GM18499 (cell line): Measurements from ENCODE around the gene KIAA0319L.
A peak's percentile ranks its signal among the peaks of the same experiment; 100 is the strongest.

Experiments used
- ATAC-seq: cut with Tn5 transposase; IDR thresholded peaks from one replicate; pipeline ENCODE4 v1.9.1; 2021; ENCODE audit warnings: moderate number of reproducible peaks; ENCODE audit not compliant: insufficient read depth, unreplicated experiment

Gene KIAA0319L

GRCh38 chr1:35539824-35540261 is 17.4 kb downstream of the KIAA0319L start:
- no peak for ATAC-seq

- no peak for ATAC-seq
Measured at GRCh38 chr1:35539073-35539823, 18.0 kb downstream of the KIAA0319L start.

DNA sequence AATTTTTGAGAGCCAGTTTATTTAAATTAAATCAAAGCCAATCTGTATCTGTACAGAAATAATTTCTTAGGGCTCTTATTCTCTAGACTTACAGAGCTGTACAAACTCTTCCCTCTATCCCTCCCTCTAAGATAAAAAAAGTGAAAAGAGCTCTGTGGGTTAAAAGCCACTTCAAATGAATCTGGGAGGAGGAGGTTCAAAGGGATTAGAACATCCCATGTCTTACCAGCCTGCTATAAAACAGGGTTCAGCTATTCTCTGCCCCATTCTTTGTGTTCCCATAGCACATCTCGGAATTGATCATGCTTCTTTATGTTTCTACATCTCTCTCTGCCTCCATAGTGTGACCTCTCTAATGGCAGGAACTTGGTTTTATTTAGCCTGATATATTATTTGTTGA is 19.4 kb downstream of the KIAA0319L start:
- no peak for ATAC-seq

DNA sequence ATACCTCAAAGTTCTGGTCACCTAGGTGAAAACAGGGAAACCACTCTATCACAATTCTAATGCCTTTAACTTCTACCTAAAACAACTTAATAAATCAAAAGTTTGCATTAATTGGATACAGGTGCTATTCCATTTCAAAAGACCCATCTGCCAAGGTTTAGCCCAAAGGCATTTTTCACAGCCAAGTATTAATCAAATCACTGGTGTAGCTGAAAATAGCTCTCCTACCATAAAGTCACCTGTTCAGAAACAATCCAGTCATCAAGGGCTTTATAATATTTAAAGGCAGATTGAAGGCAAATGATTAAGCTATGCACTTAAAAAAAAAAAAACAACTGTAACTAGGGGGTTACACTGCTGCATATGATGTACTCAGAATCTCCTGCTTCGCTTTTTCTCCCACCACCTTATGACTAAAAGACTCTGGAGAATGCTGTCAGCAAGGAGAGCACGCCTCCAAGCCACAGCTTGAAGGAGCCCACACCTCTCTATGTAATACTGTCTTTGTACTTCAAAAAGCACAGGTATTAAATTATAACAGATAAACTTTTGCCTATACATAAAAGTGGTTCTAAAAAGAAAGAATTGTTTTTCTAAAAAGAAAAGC is 20.5 kb downstream of the KIAA0319L start:
- ATAC-seq, result no peak

GRCh38 chr1:35535243-35535642 is 22.0 kb downstream of the KIAA0319L start:
- no peak for ATAC-seq

- no peak for ATAC-seq
Measured at GRCh38 chr1:35533586-35533985, 23.6 kb downstream of the KIAA0319L start.

DNA sequence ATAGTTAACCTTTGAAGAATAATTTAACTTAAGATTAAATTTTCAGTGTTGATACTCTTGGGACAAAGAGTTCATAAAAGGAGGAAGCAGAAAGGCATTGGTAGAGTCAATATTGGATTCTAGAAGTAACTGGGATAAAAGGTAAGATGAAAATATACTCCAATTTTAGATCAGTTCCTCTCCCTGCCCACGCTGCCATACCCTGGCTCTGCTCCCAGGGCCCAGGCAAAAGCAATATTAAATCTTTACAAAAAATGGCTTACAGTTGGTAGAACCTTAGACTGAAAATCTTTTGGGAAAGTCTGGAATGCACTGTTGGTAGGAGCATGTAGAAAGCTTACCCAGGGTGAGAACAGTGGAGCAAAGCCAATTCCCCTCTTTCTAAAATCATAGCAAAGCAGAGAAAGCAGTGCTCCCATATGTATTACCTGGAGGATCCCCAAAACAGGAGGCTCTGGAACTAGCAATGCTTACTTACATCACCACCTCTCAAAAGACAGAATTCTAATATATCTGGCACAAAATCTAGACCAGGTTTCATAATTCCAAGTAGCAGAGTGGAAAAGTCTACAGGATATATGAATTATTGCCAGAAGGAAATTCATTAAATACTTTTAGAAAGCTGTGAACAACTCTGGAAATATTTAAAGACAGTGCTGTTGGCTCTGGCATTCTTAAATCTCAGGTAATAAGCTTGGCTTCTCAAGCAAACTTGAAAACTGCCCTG is 24.5 kb downstream of the KIAA0319L start:
- no peak for ATAC-seq

- ATAC-seq, result no peak
Measured at GRCh38 chr1:35531368-35531767, 25.8 kb downstream of the KIAA0319L start.

GRCh38 chr1:35530946-35531345 is 26.3 kb downstream of the KIAA0319L start:
- no peak for ATAC-seq

GRCh38 chr1:35530168-35530567 is 27.0 kb downstream of the KIAA0319L start:
- no peak for ATAC-seq

DNA sequence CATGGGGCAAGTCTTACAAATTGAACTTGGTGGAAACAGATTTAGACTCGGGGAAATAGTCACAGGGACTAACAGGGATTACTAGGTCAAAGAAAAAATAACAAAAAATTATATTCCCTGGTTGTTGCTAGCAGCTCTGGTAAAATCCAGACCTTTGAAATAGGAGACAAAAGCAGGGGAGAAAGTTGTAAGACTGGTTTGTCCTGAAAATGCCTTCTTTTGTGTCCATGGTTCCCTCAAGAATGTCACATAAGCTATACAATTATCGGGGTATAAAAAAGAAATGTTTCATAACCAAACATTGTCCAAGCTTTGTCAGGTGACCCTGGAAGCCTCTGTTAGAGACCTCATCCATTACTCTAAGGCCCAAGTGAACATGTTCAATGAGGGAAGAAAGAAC is 33.1 kb downstream of the KIAA0319L start:
- ATAC-seq, result no peak

DNA sequence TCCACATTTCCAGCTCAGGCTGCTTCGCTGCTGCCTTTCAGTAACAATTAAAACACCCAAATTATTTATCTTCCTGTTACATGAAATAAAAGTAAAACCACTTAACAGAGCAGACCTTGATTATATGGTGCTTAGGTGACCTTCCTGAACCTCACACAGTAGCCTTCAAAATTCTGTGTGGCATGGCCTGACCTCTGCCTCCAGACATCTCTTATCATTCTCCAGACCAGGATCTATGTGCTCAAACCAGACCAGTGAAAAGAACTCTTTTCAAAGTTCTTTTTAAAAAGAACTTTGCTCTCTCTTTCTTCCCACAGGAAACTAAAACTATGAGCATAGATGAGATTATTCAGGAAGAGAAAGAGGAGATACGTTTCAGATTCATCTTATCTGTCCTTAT is 37.8 kb downstream of the KIAA0319L start:
- no peak for ATAC-seq

DNA sequence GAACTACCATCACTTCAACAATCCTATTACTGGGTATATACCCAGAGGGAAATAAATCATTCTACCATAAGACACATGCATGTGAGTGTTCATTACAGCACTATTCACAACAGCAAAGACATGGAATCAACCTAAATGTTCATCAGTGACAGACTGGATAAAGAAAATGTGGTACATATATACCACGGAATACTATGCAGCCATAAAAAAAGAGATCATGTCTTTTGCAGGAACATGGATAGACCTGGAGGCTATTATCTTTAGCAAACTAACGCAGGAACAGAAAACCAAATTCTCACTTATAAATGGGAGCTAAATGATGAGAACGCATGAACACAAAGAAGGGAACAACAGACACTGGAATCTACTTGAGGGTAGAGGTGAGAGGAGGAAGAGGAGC is 39.0 kb downstream of the KIAA0319L start:
- ATAC-seq, result no peak

DNA sequence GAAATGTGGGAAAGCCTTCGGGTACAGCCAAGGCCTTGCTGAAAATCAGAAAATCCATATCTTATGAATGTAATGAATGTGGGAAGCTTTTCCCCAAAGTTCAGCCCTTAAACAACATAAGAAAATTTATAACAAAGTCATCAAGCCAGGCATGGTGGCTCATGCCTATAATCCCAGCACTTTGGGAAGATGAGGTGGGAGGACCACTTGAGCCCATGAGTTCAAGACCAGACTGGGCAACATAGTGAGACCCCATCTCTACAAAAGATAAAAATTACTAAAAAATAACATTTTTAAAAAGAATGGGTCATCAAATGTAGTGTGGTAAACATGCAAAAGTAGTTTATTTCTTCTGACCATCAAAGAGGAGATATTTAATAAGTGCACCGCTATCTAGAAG is 45.9 kb downstream of the KIAA0319L start:
- ATAC-seq, result no peak

GRCh38 chr1:35509558-35509957 is 47.6 kb downstream of the KIAA0319L start:
- no peak for ATAC-seq

DNA sequence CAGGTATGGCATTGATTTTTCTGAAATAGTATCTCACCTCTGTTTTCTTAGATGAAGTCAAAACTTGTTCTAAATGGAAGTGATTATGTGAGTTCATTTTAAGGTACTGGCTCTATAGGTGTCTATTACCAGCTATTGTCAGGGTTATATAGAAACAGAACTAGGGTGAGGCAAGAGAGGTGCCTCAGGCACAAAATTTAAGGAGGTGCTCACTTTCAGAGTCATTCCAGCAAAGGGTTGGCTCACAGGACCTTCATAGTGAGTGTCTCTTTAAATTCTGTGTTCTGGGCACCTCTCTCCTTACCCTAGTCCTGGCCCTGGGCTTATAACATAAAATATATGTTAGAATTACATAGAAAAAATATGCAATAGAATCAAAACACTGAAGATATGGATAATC is 49.3 kb downstream of the KIAA0319L start:
- no peak for ATAC-seq

GRCh38 chr1:35506960-35507912 is 50.0 kb downstream of the KIAA0319L start:
- no peak for ATAC-seq

GRCh38 chr1:35505911-35506798 is 51.0 kb downstream of the KIAA0319L start:
- peak; percentile 42 for ATAC-seq

DNA sequence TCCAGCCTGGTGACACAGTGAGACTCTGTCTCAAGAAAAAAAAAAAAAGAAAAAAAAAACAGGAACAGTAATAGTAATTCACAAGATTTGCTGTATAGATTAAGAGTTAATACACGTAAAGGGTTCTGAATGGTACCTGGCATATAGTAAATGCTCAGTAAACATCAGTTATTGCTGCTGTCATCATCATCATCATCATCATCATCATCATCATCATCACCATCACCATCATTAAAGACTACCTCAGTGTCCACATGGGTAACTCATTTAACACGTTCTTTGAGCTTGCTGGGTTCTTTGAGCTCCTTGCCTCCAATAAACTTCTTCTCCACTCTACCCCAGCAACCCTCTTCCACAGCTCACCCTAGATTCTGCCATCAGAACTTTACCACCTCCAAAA is 55.0 kb downstream of the KIAA0319L start:
- no peak for ATAC-seq
